ENCODE results near the gene KRTAP3-1.
"Not testable (repeated sequence)": the region's sequence is repeated elsewhere in the genome, so short reads cannot be mapped to it uniquely, and the experiment has no call there.

The KRTAP3-1 gene

DNA sequence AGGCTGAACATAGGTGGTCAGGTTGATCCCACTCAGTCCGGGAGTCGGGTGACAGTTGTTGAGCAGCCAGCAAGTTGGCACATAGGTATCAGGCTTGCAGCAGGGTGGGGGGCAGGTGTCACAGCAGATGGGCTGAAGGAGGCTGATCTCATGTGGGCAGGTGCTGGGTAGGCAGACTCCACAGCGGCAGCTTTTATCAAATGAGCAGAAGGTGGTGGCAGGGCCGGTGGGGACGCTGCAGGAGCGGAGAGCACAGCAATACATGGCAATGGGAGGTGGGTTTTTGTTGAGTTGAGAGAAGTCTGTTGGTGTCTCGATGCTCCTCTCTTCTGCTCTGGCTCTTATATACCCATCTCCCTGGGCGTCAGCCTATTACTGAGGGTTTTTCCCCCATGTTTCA lies at the start of gene KRTAP3-1:
Gene KRTAP3-1, minus strand, starts transcription at position 318 of the 400 bp plus-strand sequence. Its CDS starts 54 bp downstream, at position 264.
- no peak for DNase-seq

- no peak for DNase-seq
Measured at GRCh38 chr17:41057547-41057946, 48.6 kb upstream of the KRTAP3-1 start.

- DNase-seq, result not testable (repeated sequence)
Measured at GRCh38 chr17:41055130-41055529, 46.2 kb upstream of the KRTAP3-1 start, which contains the start of gene KRTAP2-2. KRTAP2-2 (minus strand) TSS chr17:41055230; CDS start chr17:41055211, 19 bp downstream.

DNA sequence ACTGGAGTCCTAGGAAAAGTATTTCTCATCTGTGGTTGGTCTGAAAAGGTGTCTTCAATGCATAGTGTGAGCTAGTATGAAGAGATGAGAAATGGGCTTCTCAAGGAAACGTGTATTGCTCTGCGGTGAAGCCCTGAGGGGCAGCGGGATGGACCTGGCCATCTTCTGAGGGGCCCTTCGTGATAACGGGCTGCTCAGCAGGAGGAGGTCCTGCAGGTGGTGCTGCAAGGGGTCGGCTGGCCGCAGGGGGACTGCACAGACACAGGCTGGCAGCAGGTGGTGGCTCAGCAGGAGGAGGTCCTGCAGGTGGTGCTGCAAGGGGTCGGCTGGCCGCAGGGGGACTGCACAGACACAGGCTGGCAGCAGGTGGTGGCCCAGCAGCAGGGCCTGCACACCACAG lies 45.6 kb upstream of the KRTAP3-1 start:
- DNase-seq, result not testable (repeated sequence)

DNA sequence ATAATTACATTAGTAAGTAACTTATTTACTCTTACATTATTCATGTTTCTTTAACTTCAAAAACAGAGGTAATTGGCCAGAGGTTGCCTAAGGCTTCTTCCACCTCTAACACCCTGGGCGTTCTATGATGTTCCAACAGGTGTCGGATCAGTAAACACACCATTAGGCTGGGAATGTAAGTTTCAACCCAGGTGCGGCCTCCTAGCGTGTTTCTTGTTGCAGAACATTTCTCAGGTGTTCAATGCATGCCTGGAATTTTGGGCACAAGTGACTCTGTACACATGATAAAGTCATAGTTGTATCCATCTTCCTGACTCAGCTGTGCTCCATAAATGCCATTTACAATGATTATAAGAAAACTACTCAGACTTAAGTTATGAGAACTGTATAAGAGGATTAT lies 45.1 kb upstream of the KRTAP3-1 start:
- no peak for DNase-seq

- DNase-seq, result no peak
Measured at GRCh38 chr17:41052566-41052965, 43.6 kb upstream of the KRTAP3-1 start.

DNA sequence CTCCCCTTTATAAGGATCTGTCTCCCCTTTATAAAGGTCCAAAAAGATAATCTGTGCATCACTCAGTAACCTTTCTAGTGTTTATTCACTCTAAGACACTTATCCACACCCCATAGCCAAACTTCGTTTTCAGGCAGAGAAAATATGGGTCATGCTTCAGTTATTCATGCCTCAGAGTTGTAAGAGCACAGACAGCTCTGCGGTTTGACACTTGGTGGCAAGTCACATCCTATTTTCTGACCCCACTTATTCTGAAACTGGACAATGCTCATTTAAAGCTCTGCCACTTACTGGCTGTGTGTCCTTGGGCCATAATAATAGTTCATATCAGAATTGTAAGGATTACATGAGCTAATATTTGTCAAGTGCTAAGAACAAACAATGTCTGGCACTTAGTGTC lies 40.2 kb upstream of the KRTAP3-1 start:
- no peak for DNase-seq

GRCh38 chr17:41048441-41048840 lies 39.5 kb upstream of the KRTAP3-1 start:
- DNase-seq, result no peak

DNA sequence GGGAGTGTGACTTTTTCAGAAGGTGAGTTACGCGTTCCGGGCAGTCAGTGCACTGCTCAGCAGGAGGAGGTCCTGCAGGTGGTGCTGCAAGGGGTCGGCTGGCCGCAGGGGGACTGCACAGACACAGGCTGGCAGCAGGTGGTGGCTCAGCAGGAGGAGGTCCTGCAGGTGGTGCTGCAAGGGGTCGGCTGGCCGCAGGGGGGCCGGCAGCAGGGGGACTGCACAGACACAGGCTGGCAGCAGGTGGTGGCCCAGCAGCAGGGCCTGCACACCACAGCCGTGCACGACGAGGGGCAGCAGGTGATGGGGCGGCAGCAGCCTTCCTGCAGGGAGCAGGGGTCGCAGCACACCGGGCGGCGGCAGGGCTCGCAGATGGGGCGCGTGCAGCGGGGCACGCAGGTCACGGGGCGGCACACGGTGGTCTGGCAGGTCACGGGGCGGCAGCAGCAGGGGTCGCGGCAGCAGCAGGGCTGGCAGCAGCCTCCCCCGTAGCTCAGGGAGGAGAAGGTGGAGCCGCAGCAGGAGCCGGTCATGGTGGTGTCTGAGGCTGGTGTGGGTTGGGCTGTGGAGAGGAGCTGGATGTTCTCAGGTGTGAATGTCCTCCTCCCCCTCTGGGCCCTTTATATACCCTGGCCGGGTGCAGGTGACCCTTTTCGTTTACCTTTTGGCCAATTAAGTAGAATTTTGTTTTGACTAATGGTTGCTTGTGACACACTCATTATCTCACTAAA lies 38.0 kb upstream of the KRTAP3-1 start, which contains the start of gene KRTAP2-1:
Gene KRTAP2-1, minus strand, starts transcription at position 582 of the 731 bp plus-strand sequence. Its CDS starts 49 bp downstream, at position 533.
- DNase-seq, result not testable (repeated sequence)

DNA sequence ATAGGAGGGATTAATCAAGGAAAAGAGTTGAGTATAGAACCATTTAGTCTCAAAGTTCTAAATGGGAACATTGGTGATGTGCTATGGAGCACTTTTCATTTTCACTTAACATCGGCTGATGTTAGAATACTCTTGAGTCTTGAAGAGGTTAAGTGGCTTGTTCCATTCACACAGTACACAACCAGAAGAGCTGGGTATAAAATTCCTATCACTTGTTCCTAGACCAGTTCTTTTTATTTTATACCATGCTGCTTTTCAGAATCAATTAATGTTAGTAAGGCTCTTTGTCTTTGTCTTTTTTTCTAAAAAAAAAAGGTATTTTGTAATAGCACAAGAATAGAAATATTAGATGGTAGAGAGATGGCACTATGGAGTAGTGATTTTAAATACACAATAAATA lies 34.0 kb upstream of the KRTAP3-1 start:
- DNase-seq, result no peak

DNA sequence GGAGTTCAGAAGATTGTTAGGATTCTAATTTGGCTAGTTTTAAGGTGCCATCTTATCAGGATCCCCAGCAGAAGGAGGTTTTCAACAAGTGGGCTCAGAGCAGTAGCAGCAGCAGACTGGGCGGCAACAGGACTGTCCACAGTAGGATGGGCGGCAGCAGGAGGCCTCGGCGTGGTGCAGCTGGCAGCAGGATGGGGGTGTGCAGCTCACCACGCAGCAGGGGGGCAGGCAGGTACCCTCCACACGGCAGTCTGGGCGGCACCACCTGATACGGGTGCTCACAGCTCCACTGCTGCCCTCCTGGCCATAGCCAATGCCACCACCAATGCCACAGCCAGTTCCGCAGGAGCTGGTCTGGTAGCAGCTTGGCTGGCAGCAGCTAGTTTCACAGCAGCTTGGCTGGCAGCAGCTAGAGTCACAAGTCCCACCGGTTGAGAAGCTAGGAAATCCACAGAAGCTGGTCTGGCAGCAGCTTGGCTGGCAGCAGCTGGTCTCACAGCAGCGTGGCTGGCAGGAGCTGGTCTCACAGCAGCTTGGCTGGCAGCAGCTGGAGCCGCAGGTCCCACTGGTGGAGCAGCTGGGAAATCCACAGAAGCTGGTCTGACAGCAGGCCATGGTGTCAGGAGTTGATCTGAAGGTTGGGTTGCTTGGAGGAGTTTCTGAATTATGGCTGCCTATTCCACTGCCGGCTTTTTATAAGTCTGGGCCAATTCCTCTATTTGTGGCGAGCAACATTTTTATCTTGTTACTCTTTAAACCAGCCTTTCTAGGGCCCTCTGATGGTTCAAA lies 32.0 kb upstream of the KRTAP3-1 start, which contains the start of gene KRTAP1-1:
Gene KRTAP1-1, minus strand, starts transcription at position 668 of the 789 bp plus-strand sequence. Its CDS starts 53 bp downstream, at position 615.
- not testable (repeated sequence) for DNase-seq

DNA sequence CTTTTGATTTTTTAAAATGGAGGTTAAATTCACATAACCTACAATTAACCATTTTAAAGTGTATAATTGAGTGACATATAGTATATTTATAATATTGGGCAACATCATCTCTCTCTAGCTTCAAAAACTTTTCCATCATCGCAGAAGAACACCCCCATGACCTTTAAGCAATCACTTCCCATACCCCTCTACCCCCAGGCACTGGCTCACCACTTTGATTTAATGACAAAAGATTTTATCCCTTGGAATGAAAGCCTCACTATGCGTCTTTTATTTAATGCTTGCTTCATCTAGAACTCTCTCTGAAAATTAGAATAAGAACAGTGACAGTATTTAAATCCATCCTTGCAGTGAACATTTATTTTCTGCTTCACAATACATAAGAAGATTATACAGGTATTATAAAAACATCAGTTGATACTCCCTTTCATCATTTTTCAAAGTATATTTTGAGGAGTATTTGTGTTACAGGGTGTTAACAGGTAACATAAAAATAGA lies 29.0 kb upstream of the KRTAP3-1 start:
- no peak for DNase-seq

GRCh38 chr17:41034346-41034935 lies 25.5 kb upstream of the KRTAP3-1 start, which contains the start of gene KRTAP1-3:
KRTAP1-3 (minus strand) TSS chr17:41034874; CDS start chr17:41034821, 53 bp downstream.
- DNase-seq, result not testable (repeated sequence)

DNA sequence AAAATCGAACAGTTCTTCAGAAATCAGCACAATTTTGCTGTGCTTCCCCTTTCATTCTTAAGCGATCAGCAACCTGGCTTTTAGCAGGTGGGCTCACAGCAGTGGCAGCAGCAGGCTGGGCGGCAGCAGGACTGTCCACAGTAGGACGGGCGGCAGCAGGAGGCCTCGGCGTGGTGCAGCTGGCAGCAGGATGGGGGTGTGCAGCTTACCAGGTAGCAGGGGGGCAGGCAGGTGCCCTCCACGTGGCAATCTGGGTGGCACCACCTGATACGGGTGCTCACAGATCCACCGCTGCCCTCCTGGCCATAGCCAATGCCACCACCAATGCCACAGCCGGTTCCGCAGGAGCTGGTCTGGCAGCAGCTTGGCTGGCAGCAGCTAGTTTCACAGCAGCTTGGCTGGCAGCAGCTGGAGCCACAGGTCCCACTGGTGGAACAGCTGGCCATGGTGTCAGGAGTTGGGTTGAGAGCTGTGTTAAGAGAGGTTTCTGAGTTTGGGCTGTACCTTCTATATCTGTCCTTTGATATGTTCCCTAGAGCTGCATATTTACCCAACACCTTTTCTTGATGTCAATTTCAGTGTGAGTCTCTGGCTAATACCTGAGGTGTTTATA lies 20.8 kb upstream of the KRTAP3-1 start, which contains the start of gene KRTAP1-4:
Gene KRTAP1-4, minus strand, starts transcription at position 563 of the 613 bp plus-strand sequence. Its CDS starts 117 bp downstream, at position 446.
- DNase-seq, result no peak

GRCh38 chr17:41026715-41027471 lies 18.0 kb upstream of the KRTAP3-1 start, which contains the start of gene KRTAP1-5:
KRTAP1-5 (minus strand) TSS chr17:41027208; CDS start chr17:41027155, 53 bp downstream.
- no peak for DNase-seq

GRCh38 chr17:41024697-41025096 lies 15.8 kb upstream of the KRTAP3-1 start:
- DNase-seq, result no peak

GRCh38 chr17:41020336-41020735 lies 11.4 kb upstream of the KRTAP3-1 start:
- DNase-seq, result no peak

DNA sequence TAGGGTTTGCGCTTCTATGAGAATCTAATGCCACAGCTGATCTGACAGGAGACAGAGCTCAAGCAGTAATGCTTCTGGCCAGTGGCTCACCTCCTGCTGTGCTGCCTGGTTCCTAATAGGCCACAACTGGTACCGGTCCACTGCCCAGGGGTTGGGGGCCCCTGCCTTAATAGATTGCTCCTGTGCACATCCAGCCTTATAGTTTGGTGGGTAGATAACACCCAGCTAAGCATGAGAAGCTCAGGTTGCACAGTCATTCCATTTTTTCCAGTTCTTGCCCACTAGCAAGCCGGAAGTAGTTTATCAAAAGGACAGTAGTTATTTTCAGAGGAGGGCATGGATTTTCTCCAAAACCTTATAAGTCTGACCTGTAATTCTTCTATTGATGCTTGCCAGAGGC lies 10.5 kb upstream of the KRTAP3-1 start:
- DNase-seq, result no peak

GRCh38 chr17:41018541-41018940 lies 9.6 kb upstream of the KRTAP3-1 start:
- DNase-seq, result no peak

- no peak for DNase-seq
Measured at GRCh38 chr17:41016578-41017215, 7.8 kb upstream of the KRTAP3-1 start.

DNA sequence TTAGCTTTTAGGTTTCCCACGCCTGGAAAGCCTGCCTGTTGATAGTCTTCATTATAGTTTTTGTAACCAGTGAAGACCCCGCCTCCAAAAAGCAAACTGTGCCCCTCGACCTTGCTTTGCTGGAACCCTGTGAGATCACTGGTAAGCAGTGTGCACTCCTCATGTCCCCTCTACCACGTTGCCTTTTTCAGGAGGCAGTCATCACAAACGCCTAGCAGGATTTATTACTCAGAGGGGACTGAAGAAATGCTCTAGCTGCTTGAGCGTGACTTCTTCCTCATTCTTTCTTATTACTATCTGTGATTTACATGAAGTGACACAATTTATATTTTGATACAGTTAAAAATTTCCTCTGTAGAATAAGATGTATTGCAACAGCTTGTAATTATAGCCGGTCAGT lies 6.5 kb upstream of the KRTAP3-1 start:
- no peak for DNase-seq

All from inflammatory macrophage treated with lipopolysaccharide for 4 hours (primary cell).